Measurements from ENCODE around the gene TEF. TPM values are rescaled to one million over a fixed set of nuclear protein-coding genes. Genes with fewer than 3 reads are reported as not detected.

Gene TEF
- total RNA-seq, 4 donors from 2014 or later, result 22.9 to 47.9 (median 34.0) TPM

- WGBS, 2 donors (ENCODE audit: low coverage in 1 of 2), result 96% methylated on average over 8 of the region's 8 CpGs; no CpG with 5 or more reads in 1 of the 2 donors
- Histone ChIP-seq H3K4me1 (no peaks in the 10 kb centered on the region), H3K27me3 (no peaks in the 10 kb centered on the region), H3K9me3 (no peaks in the 10 kb centered on the region), H3K27ac (no peak overlapping the region), H3K4me3 (no peak overlapping the region), H3K36me3 (peaks cover 0 to 24% (median 8%) of the 10 kb centered on the region in 4 donors)
- in situ Hi-C loops (cut with MboI; ENCODE audit: low pct_ligation_motif_present in 1 of 4, low pct_unique_long_range_greater_than_20kb in 1 of 4, low sequenced_read_pairs in 3 of 4) (no loop called here), intact Hi-C loops (cut with DNase I; ENCODE audit: low total_unique reads) (no loop called here)
- no peak for TF ChIP-seq POLR2AphosphoS5 (IDR thresholded peaks at IDR 0.05)
- no peak for TF ChIP-seq CTCF (IDR thresholded peaks at IDR 0.05)
- TF ChIP-seq EP300 (IDR thresholded peaks at IDR 0.05; ENCODE audit: low read depth), result no peak
- no peak for TF ChIP-seq POLR2A (IDR thresholded peaks at IDR 0.05)
- DNase-seq, result no peak
Measured at GRCh38 chr22:41341012-41341411, 40.7 kb upstream of the TEF start.

GRCh38 chr22:41341990-41342389 lies 39.8 kb upstream of the TEF start:
- H3K4me1 ChIP-seq, result no peaks in the 10 kb centered on the region

GRCh38 chr22:41343300-41343699 lies 38.4 kb upstream of the TEF start:
- no peak overlapping the region for H3K4me3 ChIP-seq
- intact Hi-C loops (cut with DNase I; ENCODE audit: low total_unique reads), result no loop called here
- H3K36me3 ChIP-seq, result peaks cover 0 to 32% (median 9%) of the 10 kb centered on the region in 4 donors
- H3K27ac ChIP-seq, result no peak overlapping the region
- no peak for DNase-seq
- H3K4me1 ChIP-seq, result no peaks in the 10 kb centered on the region
- no peak for TF ChIP-seq EP300 (IDR thresholded peaks at IDR 0.05; ENCODE audit: low read depth)
- no peak for TF ChIP-seq POLR2AphosphoS5 (IDR thresholded peaks at IDR 0.05)
- TF ChIP-seq CTCF (IDR thresholded peaks at IDR 0.05), result no peak
- TF ChIP-seq POLR2A (IDR thresholded peaks at IDR 0.05), result no peak
- WGBS, 2 donors (ENCODE audit: low coverage in 1 of 2), result 93 to 100% methylated on average over 1 to 7 of the region's 18 CpGs
- in situ Hi-C loops (cut with MboI; ENCODE audit: low pct_ligation_motif_present in 1 of 4, low pct_unique_long_range_greater_than_20kb in 1 of 4, low sequenced_read_pairs in 3 of 4), result no loop called here
- H3K27me3 ChIP-seq, result no peaks in the 10 kb centered on the region
- no peaks in the 10 kb centered on the region for H3K9me3 ChIP-seq

More at GRCh38 chr22:41341990-41342389, 39.8 kb upstream of the TEF start:
- peaks cover 0 to 31% (median 9%) of the 10 kb centered on the region in 4 donors for H3K36me3 ChIP-seq
- intact Hi-C loops (cut with DNase I; ENCODE audit: low total_unique reads), result no loop called here
- no peak overlapping the region for H3K27ac ChIP-seq
- 92 to 94% methylated on average over 2 to 3 of the region's 3 CpGs for WGBS, 2 donors (ENCODE audit: low coverage in 1 of 2)
- no peak for DNase-seq
- H3K4me3 ChIP-seq, result no peak overlapping the region
- no peak for TF ChIP-seq POLR2A (IDR thresholded peaks at IDR 0.05)
- no peak for TF ChIP-seq CTCF (IDR thresholded peaks at IDR 0.05)
- no peak for TF ChIP-seq POLR2AphosphoS5 (IDR thresholded peaks at IDR 0.05)
- no peak for TF ChIP-seq EP300 (IDR thresholded peaks at IDR 0.05; ENCODE audit: low read depth)
- no peaks in the 10 kb centered on the region for H3K27me3 ChIP-seq
- no peaks in the 10 kb centered on the region for H3K9me3 ChIP-seq
- in situ Hi-C loops (cut with MboI; ENCODE audit: low pct_ligation_motif_present in 1 of 4, low pct_unique_long_range_greater_than_20kb in 1 of 4, low sequenced_read_pairs in 3 of 4), result no loop called here

GRCh38 chr22:41343717-41344116 lies 38.0 kb upstream of the TEF start:
- 92 to 100% methylated on average over 1 to 9 of the region's 9 CpGs for WGBS, 2 donors (ENCODE audit: low coverage in 1 of 2)
- DNase-seq, result no peak
- in situ Hi-C loops (cut with MboI; ENCODE audit: low pct_ligation_motif_present in 1 of 4, low pct_unique_long_range_greater_than_20kb in 1 of 4, low sequenced_read_pairs in 3 of 4), result no loop called here
- Histone ChIP-seq H3K27ac (no peak overlapping the region), H3K4me3 (no peak overlapping the region), H3K36me3 (peaks cover 0 to 32% (median 9%) of the 10 kb centered on the region in 4 donors), H3K4me1 (no peaks in the 10 kb centered on the region), H3K9me3 (no peaks in the 10 kb centered on the region), H3K27me3 (no peaks in the 10 kb centered on the region)
- TF ChIP-seq EP300 (IDR thresholded peaks at IDR 0.05; ENCODE audit: low read depth) (no peak), POLR2AphosphoS5 (IDR thresholded peaks at IDR 0.05) (no peak), POLR2A (IDR thresholded peaks at IDR 0.05) (no peak), CTCF (IDR thresholded peaks at IDR 0.05) (no peak)
- intact Hi-C loops (cut with DNase I; ENCODE audit: low total_unique reads), result no loop called here
